Measurements from ENCODE around the gene LASP1NB.
A peak's percentile ranks its signal among the peaks of the same experiment; 100 is the strongest.

Gene LASP1NB

GRCh38 chr17:38885044-38885727, 40.2 kb upstream of the LASP1NB start:
- DNase-seq (peak in 1 of 2 donors; percentile 4), ATAC-seq (no peak)
- Histone ChIP-seq H3K4me3 (ENCODE audit: low read length) (no peak overlapping the region), H3K36me3 (ENCODE audit: control insufficient read depth, insufficient read depth, low read length) (peaks cover 61% of the 10 kb centered on the region), H3K27ac (ENCODE audit: low read length) (no peak overlapping the region), H3K27me3 (ENCODE audit: control insufficient read depth, insufficient read depth, low read length) (no peaks in the 10 kb centered on the region), H3K4me1 (ENCODE audit: control insufficient read depth, insufficient read depth, low read length) (peaks cover 98% of the 10 kb centered on the region), H3K9me3 (ENCODE audit: control insufficient read depth, insufficient read depth, low read length) (no peaks in the 10 kb centered on the region)
- Mint-ChIP-seq H3K36me3 (peaks cover 6% of the 10 kb centered on the region), H3K9me3 (no peaks in the 10 kb centered on the region), H3K4me3 (peak overlapping the region; percentile 84), H3K27ac (peak overlapping the region; percentile 91 to 93), H3K4me1 (peaks cover 85 to 89% of the 10 kb centered on the region in 2 donors), H3K27me3 (ENCODE audit: low read depth in 2 of 2) (no peaks in the 10 kb centered on the region)
- no peak for TF ChIP-seq CTCF (IDR thresholded peaks at IDR 0.05)
- intact Hi-C loops (cut with micrococcal nuclease), result no loop called here
- WGBS (ENCODE audit: insufficient coverage), result 87% methylated on average over 9 of the region's 9 CpGs

GRCh38 chr17:38885728-38886642, 39.4 kb upstream of the LASP1NB start:
- H3K4me3 Mint-ChIP-seq, result peak overlapping the region; percentile 84
- intact Hi-C loops (cut with micrococcal nuclease), result no loop called here
- H3K4me3 ChIP-seq (ENCODE audit: low read length), result no peak overlapping the region
- peak overlapping the region; percentile 22 for H3K27ac ChIP-seq (ENCODE audit: low read length)
- no peaks in the 10 kb centered on the region for H3K9me3 ChIP-seq (ENCODE audit: control insufficient read depth, insufficient read depth, low read length)
- peaks cover 88 to 89% of the 10 kb centered on the region in 2 donors for H3K4me1 Mint-ChIP-seq
- H3K4me1 ChIP-seq (ENCODE audit: control insufficient read depth, insufficient read depth, low read length), result peaks cover 98% of the 10 kb centered on the region
- H3K27me3 Mint-ChIP-seq (ENCODE audit: low read depth in 2 of 2), result no peaks in the 10 kb centered on the region
- peak in 1 of 2 donors; percentile 49 for DNase-seq
- peaks cover 6% of the 10 kb centered on the region for H3K36me3 Mint-ChIP-seq
- peak; percentile 12 to 20 (median 19) for ATAC-seq
- H3K27ac Mint-ChIP-seq, result peak overlapping the region; percentile 91 to 93
- no peaks in the 10 kb centered on the region for H3K9me3 Mint-ChIP-seq
- no peak for TF ChIP-seq CTCF (IDR thresholded peaks at IDR 0.05)
- peaks cover 61% of the 10 kb centered on the region for H3K36me3 ChIP-seq (ENCODE audit: control insufficient read depth, insufficient read depth, low read length)
- no peaks in the 10 kb centered on the region for H3K27me3 ChIP-seq (ENCODE audit: control insufficient read depth, insufficient read depth, low read length)
- WGBS (ENCODE audit: insufficient coverage), result 54% methylated on average over 9 of the region's 11 CpGs

GRCh38 chr17:38886643-38887010, 38.8 kb upstream of the LASP1NB start:
- no peaks in the 10 kb centered on the region for H3K9me3 Mint-ChIP-seq
- Histone ChIP-seq H3K4me1 (ENCODE audit: control insufficient read depth, insufficient read depth, low read length) (peaks cover 98% of the 10 kb centered on the region), H3K27ac (ENCODE audit: low read length) (no peak overlapping the region), H3K27me3 (ENCODE audit: control insufficient read depth, insufficient read depth, low read length) (no peaks in the 10 kb centered on the region), H3K4me3 (ENCODE audit: low read length) (no peak overlapping the region), H3K9me3 (ENCODE audit: control insufficient read depth, insufficient read depth, low read length) (no peaks in the 10 kb centered on the region), H3K36me3 (ENCODE audit: control insufficient read depth, insufficient read depth, low read length) (peaks cover 63% of the 10 kb centered on the region)
- peak overlapping the region; percentile 84 for H3K4me3 Mint-ChIP-seq
- no peak for TF ChIP-seq CTCF (IDR thresholded peaks at IDR 0.05)
- peaks cover 88 to 89% of the 10 kb centered on the region in 2 donors for H3K4me1 Mint-ChIP-seq
- peak overlapping the region; percentile 91 to 93 for H3K27ac Mint-ChIP-seq
- H3K27me3 Mint-ChIP-seq (ENCODE audit: low read depth in 2 of 2), result no peaks in the 10 kb centered on the region
- 79% methylated on average over 8 of the region's 8 CpGs for WGBS (ENCODE audit: insufficient coverage)
- H3K36me3 Mint-ChIP-seq, result peaks cover 2% of the 10 kb centered on the region
- ATAC-seq (peak in 1 of 3 donors; percentile 16), DNase-seq (no peak)
- intact Hi-C loops (cut with micrococcal nuclease), result no loop called here

Measured in natural killer cell (primary cell).